ENCODE measurements around the gene GPD2.

GRCh38 chr2:156489195-156489594 lies 53.0 kb downstream of the GPD2 start:
- TF ChIP-seq CTCF (optimal IDR thresholded peaks at IDR 0.05 in 1 of 3, IDR thresholded peaks at IDR 0.05 in 1 of 3, conservative IDR thresholded peaks at IDR 0.05 in 1 of 3; ENCODE audit: extremely low read depth in 1 of 3, insufficient read depth in 2 of 3, low read length in 3 of 3) (no peak), EZH2 (IDR thresholded peaks at IDR 0.05; ENCODE audit: low read length) (no peak)

Measured in keratinocyte (primary cell).